DND-41 (cell line): ENCODE data around the gene KLHL17.
A peak's percentile ranks its signal among the peaks of the same experiment; 100 is the strongest.

ENCODE experiments used
- ATAC-seq: fragments of 200-7000 bp; cut with Tn5 transposase; 3 replicates; pipeline ENCODE4 v1.9.1; 2021; ENCODE audit warnings: low read depth; ENCODE audit not compliant: insufficient read depth
- DNase-seq: peaks from one replicate; pipeline ENCODE4 v3.0.0-alpha.2; 2020
- H2AFZ ChIP-seq: 2 replicates; pipeline ENCODE4 v1.6.0; 2012; ENCODE audit warnings: low read depth, low read length
- H3K27ac ChIP-seq: 2 replicates; pipeline ENCODE4 v1.5.1; 2012; ENCODE audit warnings: low read length, inconsistent platforms
- H3K27me3 ChIP-seq: fragments of 200-600 bp; sonication (generic); 2 replicates; pipeline ENCODE4 v1.6.0; 2012; ENCODE audit warnings: low read length, mild to moderate bottlenecking, inconsistent platforms; ENCODE audit not compliant: insufficient read depth, poor library complexity
- H3K36me3 ChIP-seq: 2 replicates; pipeline ENCODE4 v1.5.1; 2012; ENCODE audit warnings: low read length, inconsistent platforms; ENCODE audit not compliant: insufficient read depth
- H3K4me1 ChIP-seq: 2 replicates; pipeline ENCODE4 v1.5.1; 2012; ENCODE audit warnings: mild to moderate bottlenecking, low read length; ENCODE audit not compliant: insufficient read depth
- H3K4me2 ChIP-seq: 2 replicates; pipeline ENCODE4 v1.6.0; 2012; ENCODE audit warnings: mild to moderate bottlenecking, moderate library complexity, low read length, inconsistent platforms; ENCODE audit not compliant: insufficient read depth
- H3K4me3 ChIP-seq, 2 experiments: fragments of 200-600 bp in 1 of 2; shearing (Covaris generic) in 1 of 2; 2 replicates each; pipeline ENCODE4 v1.5.1; 2012 to 2016; ENCODE audit warnings: inconsistent platforms in 2 of 2, low read length in 2 of 2, mild to moderate bottlenecking in 2 of 2, low read depth in 1 of 2, moderate library complexity in 1 of 2
- H3K79me2 ChIP-seq: 2 replicates; pipeline ENCODE4 v1.6.0; 2012; ENCODE audit warnings: low read length, inconsistent platforms; ENCODE audit not compliant: insufficient read depth
- H3K9ac ChIP-seq: 2 replicates; pipeline ENCODE4 v1.6.0; 2012; ENCODE audit warnings: low read depth, mild to moderate bottlenecking, inconsistent platforms, low read length, moderate library complexity
- H3K9me3 ChIP-seq: 2 replicates; pipeline ENCODE4 v1.5.1; 2012; ENCODE audit warnings: low read length, moderate library complexity, mild to moderate bottlenecking, inconsistent platforms; ENCODE audit not compliant: insufficient read depth, severe bottlenecking
- H4K20me1 ChIP-seq: 2 replicates; pipeline ENCODE4 v1.6.0; 2012; ENCODE audit warnings: low read length; ENCODE audit not compliant: insufficient read depth
- EZH2 ChIP-seq: IDR thresholded peaks from 3 replicates; pipeline ENCODE4 v1.6.1; 2012; ENCODE audit warnings: borderline replicate concordance, low read depth, mild to moderate bottlenecking, moderate library complexity, low read length, inconsistent platforms; ENCODE audit not compliant: severe bottlenecking
- TF ChIP-seq, protein P1 (sequence below): IDR thresholded peaks from 2 replicates; pipeline ENCODE4 v1.5.1; 2012; ENCODE audit warnings: borderline replicate concordance, low read length, moderate library complexity, mild to moderate bottlenecking; ENCODE audit not compliant: poor library complexity, severe bottlenecking; ENCODE audit errors: extremely low read depth

The KLHL17 gene

DNA sequence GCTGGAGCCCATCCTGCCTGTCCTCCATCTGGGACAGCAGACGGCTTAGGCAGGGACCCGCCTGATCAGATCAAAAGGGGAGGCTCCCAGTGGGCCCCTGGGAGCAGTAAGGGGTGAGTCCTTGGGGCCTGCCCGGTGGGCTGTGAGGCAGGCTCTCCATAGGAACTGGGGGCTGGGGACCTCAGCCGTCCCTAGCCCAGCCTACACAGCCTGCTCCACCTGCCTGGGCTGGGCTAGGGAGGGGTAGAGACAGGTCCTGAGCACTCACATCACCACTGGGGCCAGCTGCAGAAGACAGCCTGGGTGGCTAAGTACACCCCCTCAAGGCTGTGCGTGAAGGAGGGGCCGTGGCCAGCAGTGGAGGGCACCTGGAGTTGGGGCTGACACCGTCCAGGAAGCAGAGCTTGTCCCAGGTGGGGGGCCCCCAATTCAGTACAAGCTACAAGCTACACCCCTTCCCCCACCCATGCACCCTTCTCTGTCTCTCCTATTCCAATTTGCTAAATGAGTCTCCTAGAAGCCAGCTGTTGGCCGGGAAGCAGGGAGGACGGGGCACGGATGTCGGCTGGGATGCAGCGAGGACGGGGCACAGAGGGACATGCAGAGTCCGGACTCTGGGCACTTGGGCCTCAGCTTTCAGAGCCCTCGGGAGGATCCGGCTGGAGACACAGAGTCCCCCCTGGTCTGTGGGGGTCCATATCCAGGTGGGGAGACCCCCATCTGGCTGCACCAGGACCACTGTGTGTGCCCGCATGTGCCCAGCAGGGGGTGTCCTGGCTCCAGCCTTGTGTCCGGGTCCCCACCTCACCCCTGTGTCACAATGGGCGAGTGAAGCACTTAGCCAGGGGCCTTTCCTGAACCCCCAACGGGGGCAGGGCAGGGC, 54.7 kb downstream of the KLHL17 start:
- Histone ChIP-seq H3K27me3 (no peaks in the 10 kb centered on the region), H3K9ac (peak overlapping the region; percentile 71), H3K79me2 (peaks cover 14% of the 10 kb centered on the region), H3K4me1 (peaks cover 34% of the 10 kb centered on the region), H2AFZ (peak overlapping the region; percentile 76), H3K27ac (peak overlapping the region; percentile 92), H3K4me2 (peak overlapping the region; percentile 90), H3K9me3 (no peaks in the 10 kb centered on the region), H3K4me3 (peak overlapping the region; percentile 55 to 81; a peak in 3 of 4 replicates), H4K20me1 (no peaks in the 10 kb centered on the region), H3K36me3 (no peaks in the 10 kb centered on the region)
- no peak for TF ChIP-seq EZH2
- TF ChIP-seq, protein P1, sequence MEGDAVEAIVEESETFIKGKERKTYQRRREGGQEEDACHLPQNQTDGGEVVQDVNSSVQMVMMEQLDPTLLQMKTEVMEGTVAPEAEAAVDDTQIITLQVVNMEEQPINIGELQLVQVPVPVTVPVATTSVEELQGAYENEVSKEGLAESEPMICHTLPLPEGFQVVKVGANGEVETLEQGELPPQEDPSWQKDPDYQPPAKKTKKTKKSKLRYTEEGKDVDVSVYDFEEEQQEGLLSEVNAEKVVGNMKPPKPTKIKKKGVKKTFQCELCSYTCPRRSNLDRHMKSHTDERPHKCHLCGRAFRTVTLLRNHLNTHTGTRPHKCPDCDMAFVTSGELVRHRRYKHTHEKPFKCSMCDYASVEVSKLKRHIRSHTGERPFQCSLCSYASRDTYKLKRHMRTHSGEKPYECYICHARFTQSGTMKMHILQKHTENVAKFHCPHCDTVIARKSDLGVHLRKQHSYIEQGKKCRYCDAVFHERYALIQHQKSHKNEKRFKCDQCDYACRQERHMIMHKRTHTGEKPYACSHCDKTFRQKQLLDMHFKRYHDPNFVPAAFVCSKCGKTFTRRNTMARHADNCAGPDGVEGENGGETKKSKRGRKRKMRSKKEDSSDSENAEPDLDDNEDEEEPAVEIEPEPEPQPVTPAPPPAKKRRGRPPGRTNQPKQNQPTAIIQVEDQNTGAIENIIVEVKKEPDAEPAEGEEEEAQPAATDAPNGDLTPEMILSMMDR, result peak; percentile 63
- ATAC-seq, result peak; percentile 8; the same call in 1 of the 3 replicates
- peak; percentile 55 for DNase-seq
